ENCODE measurements around the gene DLX5.

DLX5 gene

DNA sequence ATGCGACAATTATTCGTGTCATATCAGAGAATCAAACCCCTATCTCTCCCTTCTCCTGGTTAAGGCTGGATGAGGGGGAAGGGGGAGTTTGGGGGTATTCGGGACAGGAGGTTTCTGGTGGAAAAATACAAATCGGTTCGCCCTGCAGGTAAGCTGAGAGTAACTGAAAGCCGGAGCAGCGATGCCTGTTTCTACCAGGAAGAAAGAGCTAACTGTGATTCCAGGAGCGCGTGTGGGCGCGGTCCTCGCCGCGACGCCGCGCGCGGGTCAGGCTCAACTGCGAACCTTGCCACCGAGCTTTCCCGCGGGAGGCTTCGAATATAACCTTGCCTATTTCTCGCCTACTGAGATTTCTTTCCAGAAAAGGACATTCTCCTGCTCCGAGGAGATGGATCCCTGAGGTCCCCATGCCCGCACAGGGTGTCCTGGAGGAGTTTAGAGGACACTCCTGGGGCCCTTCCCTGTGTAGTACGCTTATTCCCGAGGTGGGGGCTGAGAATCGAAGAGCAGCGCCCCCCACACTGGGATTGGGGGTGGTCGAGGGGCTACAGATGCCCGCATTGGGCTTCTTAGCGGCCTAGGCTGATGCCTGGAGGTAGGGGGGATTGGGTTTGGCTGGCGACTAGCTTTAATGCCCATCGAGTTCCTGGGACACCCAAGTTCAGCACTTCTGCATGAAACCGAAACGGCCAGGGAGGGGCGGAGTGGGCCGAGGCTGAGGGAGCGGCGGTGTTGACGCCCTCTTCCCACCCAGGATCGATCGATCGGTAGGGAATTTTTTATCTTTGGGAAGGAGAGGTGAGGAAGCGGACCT lies 32.2 kb downstream of the DLX5 start:
- in situ Hi-C loops (cut with MboI; ENCODE audit: low sequenced_read_pairs) = no loop called here

DNA sequence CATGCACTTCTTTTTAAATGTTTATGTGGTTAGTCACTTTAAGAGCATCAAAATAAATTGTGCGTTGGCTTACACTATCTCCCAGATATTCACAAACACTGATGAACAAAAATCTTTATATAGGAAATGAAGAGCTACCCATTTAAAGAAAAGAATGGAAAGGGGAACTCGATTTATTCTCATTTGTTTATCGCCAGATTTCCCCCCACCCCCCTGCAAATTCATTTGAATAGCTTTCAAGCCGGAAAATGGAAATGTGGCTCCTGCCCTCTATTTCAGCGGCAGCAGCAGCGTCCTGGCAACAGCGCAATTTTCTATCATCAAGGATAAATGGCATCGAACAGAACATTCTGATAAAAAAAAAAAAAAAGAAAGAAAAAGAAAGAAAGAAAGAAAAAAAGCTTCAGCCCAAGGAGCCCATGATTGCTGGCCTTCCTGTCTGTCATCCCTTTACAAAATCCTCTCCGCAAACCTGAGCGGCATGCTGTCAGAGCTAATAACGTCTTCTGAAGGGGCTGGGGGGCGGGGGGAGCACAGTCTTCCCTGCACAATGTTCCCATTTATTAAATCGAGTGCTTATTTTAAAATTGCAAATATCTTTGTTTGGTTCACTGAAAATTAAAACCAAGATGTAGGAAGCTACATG lies 33.0 kb downstream of the DLX5 start:
- in situ Hi-C loops (cut with MboI; ENCODE audit: low sequenced_read_pairs) = no loop called here

DNA sequence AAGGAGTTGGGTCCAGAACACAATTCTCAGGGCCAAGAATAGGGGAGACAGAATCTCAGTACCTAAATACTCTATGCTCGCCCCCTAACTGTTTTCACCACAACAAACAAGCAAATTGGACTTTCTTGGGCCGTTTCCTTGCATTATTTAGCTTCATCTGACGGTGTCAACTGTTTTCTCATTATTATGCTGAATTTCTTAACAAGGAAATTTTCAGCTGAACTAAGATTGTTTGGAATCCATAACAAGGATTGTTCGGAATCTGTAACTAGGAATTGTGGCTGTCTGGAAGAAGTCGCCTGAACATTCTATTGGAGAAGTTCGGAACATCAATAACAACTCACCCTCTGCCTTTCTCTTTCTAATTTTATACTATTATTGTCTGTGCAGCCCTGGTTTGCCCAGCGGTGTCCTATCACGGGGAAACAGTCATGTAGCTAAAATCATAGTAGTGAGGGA lies 34.7 kb downstream of the DLX5 start:
- in situ Hi-C loops (cut with MboI; ENCODE audit: low sequenced_read_pairs) = no loop called here

- in situ Hi-C loops (cut with MboI; ENCODE audit: low sequenced_read_pairs) = no loop called here
These were observed 35.3 kb downstream of the DLX5 start for GRCh38 chr7:96989241-96989858.

GRCh38 chr7:96987719-96988118 lies 36.9 kb downstream of the DLX5 start:
- in situ Hi-C loops (cut with MboI; ENCODE audit: low sequenced_read_pairs) = no loop called here

GRCh38 chr7:96986901-96987300 lies 37.7 kb downstream of the DLX5 start:
- in situ Hi-C loops (cut with MboI; ENCODE audit: low sequenced_read_pairs) = no loop called here

GRCh38 chr7:96985992-96986391 lies 38.6 kb downstream of the DLX5 start:
- in situ Hi-C loops (cut with MboI; ENCODE audit: low sequenced_read_pairs) = no loop called here

- in situ Hi-C loops (cut with MboI; ENCODE audit: low sequenced_read_pairs) = no loop called here
These were observed 42.0 kb downstream of the DLX5 start for GRCh38 chr7:96982586-96982985.

- in situ Hi-C loops (cut with MboI; ENCODE audit: low sequenced_read_pairs) = no loop called here
These were observed 44.9 kb downstream of the DLX5 start for GRCh38 chr7:96979551-96980276.

- in situ Hi-C loops (cut with MboI; ENCODE audit: low sequenced_read_pairs) = no loop called here
These were observed 47.2 kb downstream of the DLX5 start for GRCh38 chr7:96977445-96977844.

DNA sequence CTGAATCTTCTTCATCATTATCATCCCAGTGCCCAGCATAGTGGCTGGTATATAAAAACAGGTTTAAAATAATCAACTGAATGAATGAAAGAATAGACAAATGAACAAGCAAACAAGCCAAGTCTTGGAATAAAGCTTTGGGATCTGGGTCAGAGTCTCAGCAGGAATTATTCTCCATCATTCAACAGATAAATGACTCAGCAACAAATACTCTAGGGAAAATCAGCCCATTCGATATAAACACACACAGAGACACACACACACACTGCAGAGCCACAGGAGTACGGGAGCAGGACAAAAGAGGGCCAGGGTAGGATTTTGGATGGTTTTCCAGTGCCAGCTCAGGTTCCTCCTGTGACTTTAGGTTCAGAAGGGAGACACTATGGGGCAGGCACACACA lies 48.5 kb downstream of the DLX5 start:
- in situ Hi-C loops (cut with MboI; ENCODE audit: low sequenced_read_pairs) = no loop called here

DNA sequence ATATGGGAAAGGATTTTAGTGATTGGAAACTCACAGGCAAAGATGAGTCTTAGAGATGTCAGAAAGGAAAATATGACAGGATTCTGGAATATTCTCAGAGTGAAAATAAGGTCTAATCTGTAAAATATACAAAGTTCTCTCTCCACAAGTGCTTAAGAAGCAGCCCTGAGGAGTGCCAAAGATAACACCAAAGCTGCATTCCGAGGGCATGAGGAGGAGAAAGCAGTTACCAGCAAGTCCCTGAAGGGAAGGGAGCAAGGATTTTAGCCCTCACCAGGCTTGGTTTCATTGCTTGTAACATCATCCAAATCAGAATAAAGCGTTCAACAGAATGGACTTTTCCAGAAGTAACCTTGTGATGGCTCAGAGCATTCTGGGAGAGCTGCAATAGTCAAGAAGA lies 50.6 kb downstream of the DLX5 start:
- in situ Hi-C loops (cut with MboI; ENCODE audit: low sequenced_read_pairs) = no loop called here

GRCh38 chr7:96970739-96971138 lies 53.9 kb downstream of the DLX5 start:
- in situ Hi-C loops (cut with MboI; ENCODE audit: low sequenced_read_pairs) = no loop called here
